Measurements from ENCODE around the gene RGL3.
"Not testable (repeated sequence)": the region's sequence is repeated elsewhere in the genome, so short reads cannot be mapped to it uniquely, and the experiment has no call there.

RGL3 gene

GRCh38 chr19:11448923-11449554 is 29.9 kb upstream of the RGL3 start:
- no peak for DNase-seq

GRCh38 chr19:11448410-11448809 is 29.3 kb upstream of the RGL3 start:
- DNase-seq: no peak

- DNase-seq: no peak
Measured at GRCh38 chr19:11447347-11448262, 28.5 kb upstream of the RGL3 start.

GRCh38 chr19:11446652-11447301 is 27.7 kb upstream of the RGL3 start:
- no peak for DNase-seq

GRCh38 chr19:11446271-11446651 is 27.1 kb upstream of the RGL3 start:
- no peak for DNase-seq

GRCh38 chr19:11445141-11445540 is 26.0 kb upstream of the RGL3 start:
- DNase-seq: no peak

- no peak for DNase-seq
Measured at GRCh38 chr19:11444059-11444458, 24.9 kb upstream of the RGL3 start.

GRCh38 chr19:11437955-11438354 is 18.8 kb upstream of the RGL3 start:
- DNase-seq: no peak

GRCh38 chr19:11435833-11436313 is 16.8 kb upstream of the RGL3 start:
- DNase-seq: no peak

GRCh38 chr19:11435057-11435832 is 16.1 kb upstream of the RGL3 start, which contains the start of the genes ODAD3 and PRKCSH:
Gene ODAD3, minus strand, starts transcription at chr19:11435121. Its CDS starts 105 bp downstream, at chr19:11435016.
Gene PRKCSH, plus strand, starts transcription at chr19:11435635. Its CDS starts 483 bp downstream, at chr19:11436118.
- peak; percentile 100 for DNase-seq

- no peak for DNase-seq
Measured at GRCh38 chr19:11434703-11435056, 15.6 kb upstream of the RGL3 start.

GRCh38 chr19:11433526-11433925 is 14.4 kb upstream of the RGL3 start:
- not testable (repeated sequence) for DNase-seq

- no peak for DNase-seq
Measured at GRCh38 chr19:11426656-11427055, 7.5 kb upstream of the RGL3 start.

GRCh38 chr19:11425719-11426457 is 6.8 kb upstream of the RGL3 start:
- no peak for DNase-seq

GRCh38 chr19:11423791-11424181 is 4.7 kb upstream of the RGL3 start:
- DNase-seq: no peak

- DNase-seq: no peak
Measured at GRCh38 chr19:11423164-11423790, 4.2 kb upstream of the RGL3 start.

GRCh38 chr19:11422163-11423065 is 3.3 kb upstream of the RGL3 start:
- DNase-seq: no peak

GRCh38 chr19:11421371-11422098 is 2.4 kb upstream of the RGL3 start:
- peak; percentile 27 for DNase-seq

Measured in NCI-H1105 (cell line).